ENCODE measurements around the gene OSBPL5.

- TF ChIP-seq CTCF (IDR thresholded peaks at IDR 0.05) (no peak), POLR2AphosphoS5 (IDR thresholded peaks at IDR 0.05) (no peak)
These were observed 84.3 kb downstream of the OSBPL5 start for GRCh38 chr11:3080733-3081385.
